RCC 7860 (cell line): ENCODE results near the gene WRNIP1.
A peak's percentile ranks its signal among the peaks of the same experiment; 100 is the strongest.

ENCODE experiments used
- DNase-seq: peaks from one replicate; pipeline ENCODE4 v3.0.0-alpha.2; 2015; ENCODE audit warnings: low spot score
- FAIRE-seq: peaks from 2 replicates; lab custom pipeline; 2012; peaks lifted over from hg19 to GRCh38; lab: Jason Lieb, UNC

WRNIP1 gene

GRCh38 chr6:2802521-2803060, 37.4 kb downstream of the WRNIP1 start:
- DNase-seq (no peak), FAIRE-seq (no peak)

DNA sequence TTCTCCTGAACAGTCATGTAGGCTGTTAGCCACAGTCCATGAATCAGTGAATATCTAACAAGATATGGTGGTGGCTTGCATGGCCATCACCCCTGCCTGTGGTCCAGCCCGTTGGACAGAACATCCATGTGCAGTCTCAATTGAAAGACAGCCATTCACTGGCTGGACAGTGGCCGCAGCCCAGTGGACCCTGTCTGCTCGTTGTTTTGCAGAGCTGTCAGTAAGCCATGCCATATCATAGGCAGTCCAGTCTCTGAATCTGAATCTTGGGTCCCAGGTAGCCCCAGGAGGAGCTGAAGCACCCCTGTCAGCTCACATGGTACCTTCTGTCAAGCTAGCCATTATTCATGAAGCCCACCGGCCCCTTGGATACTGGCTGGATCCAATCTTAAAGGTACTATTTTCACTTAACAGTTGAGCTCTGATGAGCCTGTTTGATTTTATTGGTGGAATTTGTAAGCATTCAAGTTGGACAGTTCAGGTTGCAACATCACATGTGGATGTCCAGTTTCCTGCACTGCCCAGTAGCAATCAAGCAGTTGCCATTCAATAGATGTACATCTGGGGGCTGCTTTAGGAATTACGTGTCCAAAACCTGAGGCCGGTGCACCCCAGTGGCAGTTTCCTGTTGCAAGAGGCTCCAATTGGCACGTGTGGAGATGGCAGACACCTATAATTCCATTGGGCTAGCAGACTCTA, 38.7 kb downstream of the WRNIP1 start:
- no peak for FAIRE-seq
- DNase-seq: no peak

DNA sequence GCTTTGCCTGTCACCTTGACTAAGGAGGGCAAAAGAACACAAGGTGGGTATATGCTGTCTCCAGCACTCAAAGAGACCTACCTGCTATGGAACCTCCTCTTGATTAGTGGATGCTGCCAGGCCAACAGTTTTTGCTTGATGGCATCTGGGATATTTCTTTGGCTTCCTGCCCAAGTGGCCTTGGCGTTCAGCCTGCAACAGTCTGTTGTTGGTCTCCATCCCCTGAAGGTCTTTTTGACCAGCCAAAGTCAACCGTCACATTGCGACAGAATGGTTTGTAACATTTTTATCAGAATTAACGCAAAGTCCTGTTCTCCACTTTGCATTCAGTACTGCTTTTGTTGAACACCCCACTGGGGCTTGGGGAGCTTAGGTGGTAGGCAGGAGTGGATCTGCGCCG, 39.3 kb downstream of the WRNIP1 start:
- DNase-seq (no peak), FAIRE-seq (no peak)

- FAIRE-seq: no peak
- DNase-seq: no peak
Measured at GRCh38 chr6:2805031-2805430, 39.8 kb downstream of the WRNIP1 start.

GRCh38 chr6:2806644-2807043, 41.5 kb downstream of the WRNIP1 start:
- no peak for DNase-seq
- FAIRE-seq: no peak

- no peak for FAIRE-seq
- no peak for DNase-seq
Measured at GRCh38 chr6:2807342-2808090, 42.3 kb downstream of the WRNIP1 start.

- DNase-seq: no peak
- no peak for FAIRE-seq
Measured at GRCh38 chr6:2809015-2809414, 43.8 kb downstream of the WRNIP1 start.

GRCh38 chr6:2810092-2810671, 45.0 kb downstream of the WRNIP1 start:
- no peak for FAIRE-seq
- DNase-seq: no peak

- DNase-seq: no peak
- FAIRE-seq: no peak
Measured at GRCh38 chr6:2812695-2813094, 47.5 kb downstream of the WRNIP1 start.

GRCh38 chr6:2816158-2816557, 51.0 kb downstream of the WRNIP1 start:
- DNase-seq (no peak), FAIRE-seq (no peak)

GRCh38 chr6:2817903-2818443, 52.8 kb downstream of the WRNIP1 start:
- DNase-seq (peak; percentile 53), FAIRE-seq (peak; percentile 63)

- FAIRE-seq (no peak), DNase-seq (peak; percentile 48)
Measured at GRCh38 chr6:2818593-2818992, 53.4 kb downstream of the WRNIP1 start.

GRCh38 chr6:2819115-2819514, 53.9 kb downstream of the WRNIP1 start:
- DNase-seq (no peak), FAIRE-seq (no peak)

GRCh38 chr6:2819978-2820377, 54.8 kb downstream of the WRNIP1 start:
- DNase-seq (no peak), FAIRE-seq (no peak)

GRCh38 chr6:2820415-2820814, 55.2 kb downstream of the WRNIP1 start:
- FAIRE-seq (no peak), DNase-seq (no peak)

DNA sequence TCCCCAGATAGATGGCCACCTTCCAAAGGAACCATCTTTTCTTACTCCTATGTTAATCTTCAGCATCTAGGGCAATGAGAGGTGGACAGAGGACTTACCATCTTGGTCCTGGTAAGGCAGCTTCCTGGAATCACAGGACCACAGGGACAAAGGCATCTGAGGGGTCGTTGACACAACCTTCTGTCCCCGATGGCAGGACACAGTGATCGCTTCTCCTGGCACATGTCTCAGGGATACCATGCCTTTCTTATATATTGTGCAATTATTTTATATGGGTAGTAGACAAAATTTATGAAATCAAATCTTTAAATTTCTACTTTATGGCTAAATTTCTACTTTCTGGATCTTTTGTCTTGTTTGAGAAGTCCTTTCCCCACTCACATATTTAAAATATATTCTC, 56.4 kb downstream of the WRNIP1 start:
- no peak for DNase-seq
- FAIRE-seq: no peak

DNA sequence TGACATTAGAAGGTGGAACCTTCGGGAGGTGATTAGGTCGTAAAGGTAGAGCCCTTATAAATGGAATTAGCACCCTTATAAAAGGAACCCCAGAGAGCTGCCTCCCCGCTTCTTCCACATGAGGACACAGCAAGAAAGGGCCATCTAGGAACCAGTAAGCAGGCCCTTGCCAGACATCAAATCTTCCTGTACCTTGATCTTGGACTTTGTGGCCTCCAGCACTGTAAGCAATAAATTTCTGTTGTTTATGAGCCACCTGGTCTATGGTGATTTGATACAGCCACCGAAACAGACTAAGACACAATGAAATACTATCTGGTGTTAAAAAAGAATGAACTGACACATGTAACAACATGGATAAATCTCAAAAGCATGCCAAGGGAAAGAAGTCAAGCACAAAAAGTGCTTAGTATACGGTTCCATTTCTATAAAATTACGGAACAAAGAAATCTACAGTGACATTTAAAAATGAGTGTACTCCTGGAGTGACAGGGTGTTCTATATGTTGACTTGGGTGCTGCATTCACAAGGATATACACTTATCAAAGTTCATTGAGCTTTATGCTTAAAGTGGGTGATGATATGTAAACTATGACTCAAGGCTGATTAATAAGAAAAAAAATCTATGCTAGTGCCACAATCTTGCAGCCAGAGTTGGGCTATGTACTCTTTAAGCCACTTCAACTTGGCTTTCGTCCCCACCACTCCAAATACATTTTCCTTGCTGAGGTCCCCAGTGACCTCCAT, 58.1 kb downstream of the WRNIP1 start:
- no peak for DNase-seq
- FAIRE-seq: no peak

GRCh38 chr6:2826131-2826530, 60.9 kb downstream of the WRNIP1 start:
- DNase-seq (no peak), FAIRE-seq (no peak)

GRCh38 chr6:2827142-2827541, 61.9 kb downstream of the WRNIP1 start:
- FAIRE-seq: no peak
- DNase-seq: no peak

GRCh38 chr6:2828629-2829028, 63.4 kb downstream of the WRNIP1 start:
- FAIRE-seq (no peak), DNase-seq (no peak)

DNA sequence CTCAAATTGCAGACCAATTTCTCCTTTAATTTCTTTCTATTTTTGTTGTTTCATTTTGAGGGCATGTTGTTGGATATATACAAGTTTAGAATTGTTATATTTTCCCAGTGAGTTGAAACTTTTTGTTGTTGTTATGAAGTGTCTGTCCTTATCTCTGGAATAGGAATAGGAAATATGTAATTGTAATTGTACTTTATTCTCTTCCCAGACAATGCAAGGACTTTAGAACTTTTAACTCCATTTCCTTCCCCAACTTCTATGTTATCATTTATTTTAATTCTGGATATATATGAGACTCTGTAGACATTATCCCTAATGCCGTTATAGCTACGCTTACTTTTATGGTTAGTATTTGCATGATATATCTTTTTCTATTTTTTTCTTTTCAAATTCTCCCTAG, 64.1 kb downstream of the WRNIP1 start:
- no peak for FAIRE-seq
- no peak for DNase-seq
